A549 (cell line): ENCODE data around the gene LAMA2. TPM values are rescaled to one million over a fixed set of nuclear protein-coding genes. Genes with fewer than 3 reads are reported as not detected.

Experiments
- HES2 ChIP-seq: fragments of >200 bp; sonication (Bioruptor Twin); formaldehyde crosslinking; IDR thresholded peaks from 2 replicates; pipeline ENCODE4 v1.6.1; 2016
- polyA plus RNA-seq, 4 experiments: library from polyadenylated mRNA; depleted of rRNA in 3 of 4; stranded (reverse); fragments of >200 nt; fragmentation: RNase III in 1 of 4; extraction: RNeasy Plus Mini Kit Qiagen cat#74134 plus additional on column Dnase treatment in 1 of 4; gene quantifications; 2 replicates in 3 of 4; 3 replicates in 1 of 4; pipeline ENCODE4 v1.2.3, GENCODE V29; 2011 to 2017
- small RNA-seq, 6 experiments: library from RNA; depleted of rRNA; stranded (forward); fragments of <200 nt; gene quantifications; one replicate each; pipeline ENCODE3, GENCODE V24; 2012

The LAMA2 gene
- polyA plus RNA-seq, 2 of the 4 experiments (the other 2 are of a cell fraction): 0.21 to 1.3 TPM

GRCh38 chr6:129565811-129566210 lies 682.9 kb downstream of the LAMA2 start (continued):
- no peak for TF ChIP-seq HES2

Small RNA genes lying within 50 kb of the gene (small RNA-seq; reads per million reads assigned to genes)
- gene RNU6-861P: 0 reads per million in 6 experiments
